Mesothelial cell of epicardium (in vitro differentiated cells): Measurements from ENCODE around the gene TAF7L. TPM values are rescaled to one million over a fixed set of nuclear protein-coding genes. Genes with fewer than 3 reads are reported as not detected.
A peak's percentile ranks its signal among the peaks of the same experiment; 100 is the strongest.

Source experiments
- DNase-seq, 2 experiments: peaks; one replicate each; pipeline ENCODE4 v3.0.0; 2021; ENCODE audit warnings: low spot score in 2 of 2; ENCODE audit not compliant: unreplicated experiment in 2 of 2
- H3K27ac Mint-ChIP-seq: 2 replicates; pipeline ENCODE4 v1.8.0; 2021; ENCODE audit warnings: mixed read lengths
- H3K27me3 Mint-ChIP-seq: 2 replicates; pipeline ENCODE4 v1.8.0; 2021; ENCODE audit warnings: low read depth, mixed read lengths
- H3K36me3 Mint-ChIP-seq: 2 replicates; pipeline ENCODE4 v1.8.0; 2021; ENCODE audit warnings: mixed read lengths
- H3K4me1 Mint-ChIP-seq: 2 replicates; pipeline ENCODE4 v1.8.0; 2021; ENCODE audit warnings: mixed read lengths
- H3K4me3 Mint-ChIP-seq: 2 replicates; pipeline ENCODE4 v1.8.0; 2021; ENCODE audit warnings: mild to moderate bottlenecking, moderate library complexity, mixed read lengths
- H3K9me3 Mint-ChIP-seq: 2 replicates; pipeline ENCODE4 v1.8.0; 2021; ENCODE audit warnings: mixed read lengths
- CTCF ChIP-seq: fragments of 200-600 bp; sonication (generic); IDR thresholded peaks from one replicate; pipeline ENCODE4 v1.5.0; 2021; ENCODE audit warnings: antibody characterized with exemption; ENCODE audit not compliant: unreplicated experiment
- total RNA-seq: library from RNA; stranded (reverse); gene quantifications from 3 replicates; pipeline ENCODE4 v1.2.1, GENCODE V29; 2021

TAF7L gene
- total RNA-seq, 1 donor from 2014 or later, result 0.36 TPM

GRCh38 chrX:101231080-101231479 is 60.1 kb downstream of the TAF7L start:
- Mint-ChIP-seq H3K4me3 (no peak overlapping the region), H3K4me1 (peaks cover 2% of the 10 kb centered on the region), H3K9me3 (peaks cover 23% of the 10 kb centered on the region), H3K27me3 (no peaks in the 10 kb centered on the region), H3K27ac (no peak overlapping the region), H3K36me3 (no peaks in the 10 kb centered on the region)
- DNase-seq, result no peak
- no peak for TF ChIP-seq CTCF

DNA sequence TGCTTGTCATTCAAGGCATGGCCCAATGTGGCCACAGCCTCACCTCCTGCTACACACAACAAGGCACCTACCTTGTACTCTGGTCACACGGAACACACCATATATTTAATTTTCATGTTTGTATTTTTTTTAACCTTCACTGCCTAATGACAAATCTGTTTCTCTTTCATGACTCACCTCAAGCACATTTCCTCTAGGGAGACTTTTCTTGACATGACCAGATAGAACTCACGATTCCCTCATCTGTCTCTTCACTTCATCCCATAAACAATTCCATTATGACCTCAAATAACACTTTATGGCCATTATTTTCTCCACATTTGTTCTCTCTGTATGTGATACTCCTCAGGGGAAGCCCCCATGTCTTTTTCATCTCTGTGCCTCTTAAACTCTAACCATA is 60.5 kb downstream of the TAF7L start:
- Mint-ChIP-seq H3K4me3 (no peak overlapping the region), H3K27ac (no peak overlapping the region), H3K27me3 (no peaks in the 10 kb centered on the region), H3K4me1 (no peaks in the 10 kb centered on the region), H3K9me3 (peaks cover 23% of the 10 kb centered on the region), H3K36me3 (no peaks in the 10 kb centered on the region)
- TF ChIP-seq CTCF, result no peak
- no peak for DNase-seq

DNA sequence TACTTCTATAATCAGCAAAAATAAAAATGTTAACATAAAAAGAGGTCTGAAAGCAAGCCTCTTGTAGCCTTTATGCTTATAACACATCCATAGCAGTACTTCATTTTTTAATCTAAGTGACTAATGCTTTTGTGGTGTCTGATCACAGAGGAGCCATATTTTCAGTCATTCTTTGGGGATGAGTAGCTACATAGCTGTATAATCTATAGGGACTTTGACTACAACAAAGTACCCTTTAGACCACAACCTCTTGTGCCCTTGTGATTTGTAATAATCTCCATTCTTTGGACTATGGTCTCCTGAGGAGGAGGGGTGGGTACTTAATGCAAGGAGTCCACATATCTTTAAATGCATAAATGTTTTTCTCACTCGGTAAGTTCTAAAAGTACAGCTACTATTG is 62.0 kb downstream of the TAF7L start:
- Mint-ChIP-seq H3K9me3 (peaks cover 23% of the 10 kb centered on the region), H3K4me3 (no peak overlapping the region), H3K27ac (no peak overlapping the region), H3K36me3 (no peaks in the 10 kb centered on the region), H3K27me3 (no peaks in the 10 kb centered on the region), H3K4me1 (no peaks in the 10 kb centered on the region)
- DNase-seq, result no peak
- TF ChIP-seq CTCF, result no peak

DNA sequence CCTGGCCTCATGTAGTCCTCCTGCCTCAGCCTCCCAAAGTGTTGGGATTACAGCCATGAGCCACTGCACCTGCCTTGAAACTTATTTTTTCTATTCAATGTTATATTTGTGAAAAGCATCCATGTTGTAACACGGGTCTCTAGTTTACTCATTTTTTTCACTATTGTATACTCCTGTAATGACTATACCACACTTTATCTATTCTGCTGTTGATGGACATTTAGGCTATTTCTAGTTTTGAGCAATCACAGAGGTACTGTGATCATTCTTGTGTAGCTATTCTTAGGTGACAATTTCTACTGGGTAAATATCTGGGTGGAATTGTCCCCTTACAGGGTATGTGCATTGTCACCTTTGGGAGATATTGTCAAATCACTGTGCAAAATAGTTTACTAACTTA is 67.9 kb downstream of the TAF7L start:
- Mint-ChIP-seq H3K27me3 (no peaks in the 10 kb centered on the region), H3K4me3 (no peak overlapping the region), H3K9me3 (peaks cover 11% of the 10 kb centered on the region), H3K27ac (no peak overlapping the region), H3K4me1 (peaks cover 4% of the 10 kb centered on the region), H3K36me3 (no peaks in the 10 kb centered on the region)
- no peak for DNase-seq
- TF ChIP-seq CTCF, result no peak

- no peak for TF ChIP-seq CTCF
- Mint-ChIP-seq H3K27ac (peak overlapping the region; percentile 35), H3K36me3 (no peaks in the 10 kb centered on the region), H3K4me3 (no peak overlapping the region), H3K9me3 (peaks cover 3% of the 10 kb centered on the region), H3K27me3 (no peaks in the 10 kb centered on the region), H3K4me1 (peaks cover 4% of the 10 kb centered on the region)
- no peak for DNase-seq
Observed at GRCh38 chrX:101220662-101221260, 70.4 kb downstream of the TAF7L start.

- Mint-ChIP-seq H3K27ac (peak overlapping the region; percentile 62), H3K9me3 (peaks cover 3% of the 10 kb centered on the region), H3K4me3 (peak overlapping the region; percentile 46), H3K27me3 (no peaks in the 10 kb centered on the region), H3K36me3 (no peaks in the 10 kb centered on the region), H3K4me1 (peaks cover 4% of the 10 kb centered on the region)
- DNase-seq, result no peak
- no peak for TF ChIP-seq CTCF
Observed at GRCh38 chrX:101219864-101220346, 71.2 kb downstream of the TAF7L start.
